Erythroblast (primary cell): Measurements from ENCODE around the gene PAFAH1B2.

Experiments used
- GATA1 ChIP-seq: IDR thresholded peaks from 2 replicates; pipeline ENCODE4 v1.6.1; 2011; ENCODE audit warnings: low read depth, mild to moderate bottlenecking, control low read depth, low read length, moderate library complexity
- POLR2A ChIP-seq: IDR thresholded peaks from 2 replicates; pipeline ENCODE4 v1.6.1; 2011; ENCODE audit warnings: mild to moderate bottlenecking, low read length

- no peak for TF ChIP-seq POLR2A
- no peak for TF ChIP-seq GATA1
Measured at GRCh38 chr11:117188620-117189081, 44.6 kb downstream of the PAFAH1B2 start.
